HG03558 (cell line): ENCODE results near the gene SAA1.
"Not testable (repeated sequence)": the region's sequence is repeated elsewhere in the genome, so short reads cannot be mapped to it uniquely, and the experiment has no call there.

ENCODE experiments used
- ATAC-seq: cut with Tn5 transposase; IDR thresholded peaks from one replicate; pipeline ENCODE4 v1.9.1; 2021; ENCODE audit warnings: moderate number of reproducible peaks; ENCODE audit not compliant: unreplicated experiment; ENCODE audit errors: extremely low read depth

Gene SAA1

GRCh38 chr11:18265949-18266348, at the start of gene SAA1:
SAA1 (plus strand) TSS chr11:18266264; CDS start chr11:18266888, 624 bp downstream.
- no peak for ATAC-seq

GRCh38 chr11:18221274-18221876, 44.7 kb upstream of the SAA1 start:
- no peak for ATAC-seq

- ATAC-seq: no peak
These were observed 43.1 kb upstream of the SAA1 start for GRCh38 chr11:18222814-18223421.

- no peak for ATAC-seq
These were observed 42.3 kb upstream of the SAA1 start for GRCh38 chr11:18223591-18224387.

GRCh38 chr11:18225913-18226312, 40.2 kb upstream of the SAA1 start:
- ATAC-seq: no peak

- peak; percentile 87 for ATAC-seq
These were observed 36.6 kb upstream of the SAA1 start for GRCh38 chr11:18229501-18229900.

- ATAC-seq: no peak
These were observed 35.2 kb upstream of the SAA1 start for GRCh38 chr11:18230859-18231258.

- no peak for ATAC-seq
These were observed 32.2 kb upstream of the SAA1 start for GRCh38 chr11:18233912-18234311.

- no peak for ATAC-seq
These were observed 30.4 kb upstream of the SAA1 start for GRCh38 chr11:18235394-18236334.

GRCh38 chr11:18236664-18237356, 29.3 kb upstream of the SAA1 start, which contains the start of gene SAA4:
SAA4 (minus strand) TSS chr11:18236802; CDS start chr11:18235926, 876 bp downstream.
- no peak for ATAC-seq

GRCh38 chr11:18239655-18240054, 26.4 kb upstream of the SAA1 start:
- no peak for ATAC-seq

GRCh38 chr11:18243783-18244362, 22.2 kb upstream of the SAA1 start:
- ATAC-seq: no peak

- no peak for ATAC-seq
These were observed 20.7 kb upstream of the SAA1 start for GRCh38 chr11:18245396-18245795.

GRCh38 chr11:18246379-18247190, 19.5 kb upstream of the SAA1 start:
- peak; percentile 69 for ATAC-seq

GRCh38 chr11:18247191-18247581, 18.9 kb upstream of the SAA1 start:
- ATAC-seq: not testable (repeated sequence)

GRCh38 chr11:18248561-18248960, 17.5 kb upstream of the SAA1 start, which contains the start of gene SAA2:
SAA2 (minus strand) TSS chr11:18248668; CDS start chr11:18248011, 657 bp downstream.
- ATAC-seq: no peak

- ATAC-seq: no peak
These were observed 12.8 kb upstream of the SAA1 start for GRCh38 chr11:18253233-18253632.

GRCh38 chr11:18253778-18254338, 12.2 kb upstream of the SAA1 start:
- no peak for ATAC-seq
